HG03575 (cell line): ENCODE data around the gene TOMM20.
"Not testable (repeated sequence)": the region's sequence is repeated elsewhere in the genome, so short reads cannot be mapped to it uniquely, and the experiment has no call there.

Experiments
- ATAC-seq: cut with Tn5 transposase; IDR thresholded peaks from one replicate; pipeline ENCODE4 v1.9.1; 2021; ENCODE audit not compliant: unreplicated experiment, insufficient number of reproducible peaks, low FRiP score; ENCODE audit errors: extremely low read depth

The TOMM20 gene

GRCh38 chr1:235090406-235091069 lies 38.1 kb downstream of the TOMM20 start:
- ATAC-seq: no peak

- ATAC-seq: no peak
Observed at GRCh38 chr1:235088907-235089306, 39.7 kb downstream of the TOMM20 start.

GRCh38 chr1:235088430-235088829 lies 40.2 kb downstream of the TOMM20 start:
- no peak for ATAC-seq

- no peak for ATAC-seq
Observed at GRCh38 chr1:235087906-235088305, 40.7 kb downstream of the TOMM20 start.

- ATAC-seq: not testable (repeated sequence)
Observed at GRCh38 chr1:235085411-235086117, 43.1 kb downstream of the TOMM20 start.

GRCh38 chr1:235080788-235081187 lies 47.8 kb downstream of the TOMM20 start:
- not testable (repeated sequence) for ATAC-seq

- not testable (repeated sequence) for ATAC-seq
Observed at GRCh38 chr1:235080297-235080657, 48.4 kb downstream of the TOMM20 start.

- no peak for ATAC-seq
Observed at GRCh38 chr1:235079443-235080296, 49.0 kb downstream of the TOMM20 start.

GRCh38 chr1:235078480-235079381 lies 49.9 kb downstream of the TOMM20 start:
- ATAC-seq: no peak

- no peak for ATAC-seq
Observed at GRCh38 chr1:235077571-235078479, 50.8 kb downstream of the TOMM20 start.

GRCh38 chr1:235077163-235077540 lies 51.5 kb downstream of the TOMM20 start:
- no peak for ATAC-seq

GRCh38 chr1:235076504-235077162 lies 52.0 kb downstream of the TOMM20 start:
- no peak for ATAC-seq

GRCh38 chr1:235075777-235076308 lies 52.8 kb downstream of the TOMM20 start:
- ATAC-seq: no peak

GRCh38 chr1:235075048-235075776 lies 53.4 kb downstream of the TOMM20 start:
- peak; percentile 42 for ATAC-seq

GRCh38 chr1:235074523-235075047 lies 54.1 kb downstream of the TOMM20 start:
- ATAC-seq: peak; percentile 27

GRCh38 chr1:235073968-235074522 lies 54.6 kb downstream of the TOMM20 start:
- ATAC-seq: no peak
